Measurements from ENCODE around the gene PAFAH1B1. TPM values are rescaled to one million over a fixed set of nuclear protein-coding genes. Genes with fewer than 3 reads are reported as not detected.
"Not testable (repeated sequence)": the region's sequence is repeated elsewhere in the genome, so short reads cannot be mapped to it uniquely, and the experiment has no call there.

The PAFAH1B1 gene
- polyA plus RNA-seq, 3 donors = 17.4 to 48.8 (median 38.7) TPM

GRCh38 chr17:2591040-2591640, 2.3 kb upstream of the PAFAH1B1 start:
- H3K27ac ChIP-seq (ENCODE audit: low read depth, low read length) = no peak overlapping the region
- 96 to 97% (median 96%) methylated on average over 16 of the region's 16 CpGs for WGBS, 3 donors

GRCh38 chr17:2593821-2594721, 617 bp downstream of the PAFAH1B1 start:
- H3K27ac ChIP-seq (ENCODE audit: low read depth, low read length) = peak overlapping the region; percentile 92
- 0 to 1% (median 0%) methylated on average over 36 to 72 of the region's 80 CpGs for WGBS, 3 donors

GRCh38 chr17:2594722-2595599, 1.5 kb downstream of the PAFAH1B1 start:
- 2 to 6% (median 3%) methylated on average over 16 of the region's 16 CpGs for WGBS, 3 donors
- no peak overlapping the region for H3K27ac ChIP-seq (ENCODE audit: low read depth, low read length)

GRCh38 chr17:2595716-2596115, 2.3 kb downstream of the PAFAH1B1 start:
- H3K27ac ChIP-seq (ENCODE audit: low read depth, low read length) = no peak overlapping the region

GRCh38 chr17:2598166-2598565, 4.7 kb downstream of the PAFAH1B1 start:
- H3K27ac ChIP-seq (ENCODE audit: low read depth, low read length) = no peak overlapping the region
- WGBS, 3 donors = 77 to 91% (median 81%) methylated on average over 8 of the region's 8 CpGs

More at GRCh38 chr17:2595716-2596115, 2.3 kb downstream of the PAFAH1B1 start:
- 8 to 15% (median 13%) methylated on average over 4 of the region's 4 CpGs for WGBS, 3 donors

- H3K27ac ChIP-seq (ENCODE audit: low read depth, low read length) = no peak overlapping the region
- WGBS, 3 donors = 22 to 70% (median 64%) methylated on average over 6 of the region's 6 CpGs
Measured at GRCh38 chr17:2602597-2603017, 9.2 kb downstream of the PAFAH1B1 start.

GRCh38 chr17:2608350-2608913, 15.0 kb downstream of the PAFAH1B1 start:
- H3K27ac ChIP-seq (ENCODE audit: low read depth, low read length) = no peak overlapping the region
- WGBS, 3 donors = 57 to 81% (median 73%) methylated on average over 6 of the region's 6 CpGs

- 92 to 99% (median 95%) methylated on average over 7 of the region's 7 CpGs for WGBS, 3 donors
- no peak overlapping the region for H3K27ac ChIP-seq (ENCODE audit: low read depth, low read length)
Measured at GRCh38 chr17:2609091-2609490, 15.6 kb downstream of the PAFAH1B1 start.

- 54 to 76% (median 70%) methylated on average over 3 of the region's 3 CpGs for whole genome bisulfite sequencing, 3 donors
- H3K27ac ChIP-seq (ENCODE audit: low read depth, low read length) = no peak overlapping the region
Measured at GRCh38 chr17:2610195-2611175, 17.0 kb downstream of the PAFAH1B1 start.

- WGBS, 3 donors = 68 to 82% (median 80%) methylated on average over 7 of the region's 7 CpGs
- H3K27ac ChIP-seq (ENCODE audit: low read depth, low read length) = no peak overlapping the region
Measured at GRCh38 chr17:2611627-2612026, 18.2 kb downstream of the PAFAH1B1 start.

- 98 to 99% (median 99%) methylated on average over 7 of the region's 7 CpGs for WGBS, 3 donors
- no peak overlapping the region for H3K27ac ChIP-seq (ENCODE audit: low read depth, low read length)
Measured at GRCh38 chr17:2612630-2613029, 19.2 kb downstream of the PAFAH1B1 start.

GRCh38 chr17:2613089-2613808, 19.8 kb downstream of the PAFAH1B1 start:
- WGBS, 3 donors = 91 to 93% (median 91%) methylated on average over 17 of the region's 17 CpGs
- H3K27ac ChIP-seq (ENCODE audit: low read depth, low read length) = no peak overlapping the region

GRCh38 chr17:2615882-2616281, 22.4 kb downstream of the PAFAH1B1 start:
- no peak overlapping the region for H3K27ac ChIP-seq (ENCODE audit: low read depth, low read length)
- WGBS, 3 donors = 88 to 89% (median 89%) methylated on average over 4 of the region's 4 CpGs

GRCh38 chr17:2621241-2621640, 27.8 kb downstream of the PAFAH1B1 start:
- WGBS, 3 donors = 90 to 95% (median 92%) methylated on average over 3 of the region's 3 CpGs
- H3K27ac ChIP-seq (ENCODE audit: low read depth, low read length) = no peak overlapping the region

- not testable (repeated sequence) for H3K27ac ChIP-seq (ENCODE audit: low read depth, low read length)
- 72 to 86% (median 74%) methylated on average over 4 of the region's 4 CpGs for WGBS, 3 donors
Measured at GRCh38 chr17:2621951-2622405, 28.5 kb downstream of the PAFAH1B1 start.

- not testable (repeated sequence) for H3K27ac ChIP-seq (ENCODE audit: low read depth, low read length)
- WGBS, 3 donors = 58 to 90% (median 64%) methylated on average over 4 of the region's 4 CpGs
Measured at GRCh38 chr17:2622721-2623301, 29.4 kb downstream of the PAFAH1B1 start.

All from adipose tissue (tissue), 3 donors.